Muscle layer of duodenum (tissue), 2 donors: Measurements from ENCODE around the gene ATL3.
"Not testable (repeated sequence)": the region's sequence is repeated elsewhere in the genome, so short reads cannot be mapped to it uniquely, and the experiment has no call there.

ENCODE experiments used
- H3K27ac ChIP-seq: one replicate; pipeline ENCODE4 v1.7.0; 2013; ENCODE audit warnings: mild to moderate bottlenecking, low read length
- H3K27me3 ChIP-seq: one replicate; pipeline ENCODE4 v1.7.0; 2013; ENCODE audit warnings: low read depth, mild to moderate bottlenecking, control low read depth, low read length
- H3K36me3 ChIP-seq, 2 donors: one replicate each; pipeline ENCODE4 v1.7.0; 2013; ENCODE audit warnings: low read length in 2 of 2, control low read depth in 1 of 2, mild to moderate bottlenecking in 1 of 2; ENCODE audit not compliant: insufficient read depth in 2 of 2, control insufficient read depth in 1 of 2
- H3K4me1 ChIP-seq, 2 donors: one replicate each; pipeline ENCODE4 v1.7.0; 2013; ENCODE audit warnings: low read length in 2 of 2, mild to moderate bottlenecking in 2 of 2, control low read depth in 1 of 2, moderate library complexity in 1 of 2; ENCODE audit not compliant: insufficient read depth in 2 of 2, control insufficient read depth in 1 of 2
- H3K4me3 ChIP-seq, 2 donors: one replicate each; pipeline ENCODE4 v1.7.0; 2013; ENCODE audit warnings: low read length in 2 of 2, low read depth in 1 of 2, mild to moderate bottlenecking in 1 of 2
- H3K9me3 ChIP-seq, 2 donors: one replicate each; pipeline ENCODE4 v1.7.0; 2013; ENCODE audit warnings: low read length in 2 of 2, control low read depth in 1 of 2, mild to moderate bottlenecking in 1 of 2; ENCODE audit not compliant: control insufficient read depth in 1 of 2
- donor health status: healthy.

The ATL3 gene

DNA sequence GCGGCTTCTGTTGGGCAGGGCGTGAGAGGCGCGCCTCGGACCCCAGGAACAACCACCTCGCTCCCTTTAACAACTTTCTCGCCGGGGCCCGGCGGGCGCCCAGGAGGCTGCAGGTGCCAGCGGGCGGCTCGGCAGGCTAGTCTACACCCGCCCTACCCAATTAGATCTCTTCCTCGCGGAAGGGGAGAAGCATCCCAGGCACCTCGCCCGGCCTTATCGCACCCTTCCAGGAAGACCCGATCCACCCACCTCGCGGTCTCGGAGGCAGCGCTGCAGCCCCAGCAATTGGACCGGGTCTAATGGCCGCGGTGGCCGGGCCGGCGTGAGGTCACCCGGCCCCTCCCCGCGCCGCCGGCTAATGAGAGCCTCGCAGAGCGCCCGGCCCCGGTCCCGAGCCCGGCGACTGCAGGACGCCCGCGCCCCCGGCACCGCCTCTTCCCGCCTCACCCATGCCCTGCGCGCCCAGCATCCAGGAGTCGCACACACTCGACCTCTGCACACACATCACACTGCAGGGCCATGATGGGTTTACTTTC is 57.0 kb downstream of the ATL3 start, which contains the start of gene PLAAT3:
TSS of gene PLAAT3 (minus strand) at position 298 of the 536 bp plus-strand sequence. CDS start 419 bp downstream, outside the sequence.
- peaks cover 9 to 25% of the 10 kb centered on the region in 2 donors for H3K4me1 ChIP-seq
- no peaks in the 10 kb centered on the region for H3K9me3 ChIP-seq
- no peak within 1 kb of the TSS for H3K27ac ChIP-seq
- no peaks in the 10 kb centered on the region for H3K27me3 ChIP-seq
- peaks cover 0 to 2% of the 10 kb centered on the region in 2 donors for H3K36me3 ChIP-seq
- peak within 1 kb of the TSS; percentile 73 to 83 for H3K4me3 ChIP-seq

DNA sequence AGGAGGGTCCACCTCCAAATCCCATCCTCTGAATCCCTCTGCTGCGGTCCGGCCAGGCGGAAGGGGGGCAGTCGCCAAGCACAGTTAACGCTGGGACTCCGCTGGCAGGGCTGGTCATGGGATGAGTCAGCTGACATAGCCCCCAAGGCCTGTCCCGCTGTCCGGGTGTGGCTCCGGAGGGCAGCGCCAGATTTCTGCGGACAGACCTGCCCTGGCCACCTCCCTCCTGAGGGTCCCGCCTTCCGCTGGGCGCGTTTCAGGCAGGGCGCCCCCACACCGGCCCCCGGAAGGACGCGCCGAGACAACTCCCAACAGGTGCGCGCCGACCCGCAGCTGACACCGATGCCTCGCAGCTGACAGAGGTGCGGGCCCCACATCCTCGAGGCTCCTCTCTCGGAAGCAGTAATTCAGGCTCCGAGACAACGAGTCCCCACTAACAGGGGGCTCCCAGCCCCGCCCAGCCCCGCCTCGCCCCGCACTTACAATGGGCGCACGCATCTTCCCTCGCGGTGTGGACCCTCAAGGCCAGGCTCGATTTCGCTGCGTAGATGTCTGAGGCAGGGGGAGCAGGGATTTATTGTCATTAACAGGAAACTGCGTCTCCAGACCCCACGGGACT is 57.5 kb downstream of the ATL3 start:
- H3K27ac ChIP-seq: no peak overlapping the region
- H3K4me3 ChIP-seq: peak overlapping the region; percentile 73 to 83
- H3K36me3 ChIP-seq: peaks cover 0 to 6% of the 10 kb centered on the region in 2 donors
- no peaks in the 10 kb centered on the region for H3K27me3 ChIP-seq
- peaks cover 9 to 30% of the 10 kb centered on the region in 2 donors for H3K4me1 ChIP-seq
- no peaks in the 10 kb centered on the region for H3K9me3 ChIP-seq

DNA sequence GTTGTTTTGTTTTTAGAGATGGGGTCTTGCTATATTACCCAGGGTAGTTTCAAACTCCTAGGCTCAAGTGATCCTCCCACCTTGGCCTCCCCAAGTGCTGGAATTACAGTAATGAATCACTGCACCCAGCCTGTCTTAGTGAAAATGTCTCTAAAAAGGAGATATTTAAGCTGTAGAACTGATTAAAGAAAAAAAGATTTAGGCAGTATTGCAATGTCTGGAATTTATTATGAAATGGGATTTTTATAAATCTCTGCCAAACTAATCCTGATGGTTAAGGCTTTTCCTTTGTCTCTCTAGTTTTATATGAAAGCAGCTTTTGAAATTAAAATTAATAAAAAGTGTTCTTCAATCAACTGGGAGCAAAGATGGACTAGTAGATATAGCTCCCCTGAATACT is 59.0 kb downstream of the ATL3 start:
- no peak overlapping the region for H3K4me3 ChIP-seq
- peaks cover 0 to 6% of the 10 kb centered on the region in 2 donors for H3K36me3 ChIP-seq
- H3K4me1 ChIP-seq: peaks cover 9 to 30% of the 10 kb centered on the region in 2 donors
- H3K27me3 ChIP-seq: no peaks in the 10 kb centered on the region
- no peak overlapping the region for H3K27ac ChIP-seq
- H3K9me3 ChIP-seq: no peaks in the 10 kb centered on the region

DNA sequence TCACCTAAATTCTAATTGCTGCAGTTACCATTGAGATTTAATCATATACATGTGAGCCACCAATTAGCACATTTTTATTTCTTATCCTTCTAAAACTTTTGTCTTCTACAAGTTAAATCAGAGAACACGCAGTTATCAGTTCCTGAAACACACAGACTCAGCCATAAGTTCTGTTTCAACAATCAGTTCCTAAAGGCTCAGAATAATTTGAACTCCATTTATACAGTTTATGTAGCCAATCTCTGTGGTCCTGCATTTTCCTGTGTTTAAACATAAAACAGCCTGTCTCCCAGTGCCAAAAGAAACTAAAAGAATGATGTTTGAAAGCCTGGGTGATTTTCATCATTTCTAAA is 59.8 kb downstream of the ATL3 start:
- Histone ChIP-seq H3K27ac (no peak overlapping the region), H3K27me3 (no peaks in the 10 kb centered on the region), H3K4me3 (no peak overlapping the region), H3K4me1 (peaks cover 9 to 30% of the 10 kb centered on the region in 2 donors), H3K9me3 (no peaks in the 10 kb centered on the region), H3K36me3 (peaks cover 0 to 6% of the 10 kb centered on the region in 2 donors)

DNA sequence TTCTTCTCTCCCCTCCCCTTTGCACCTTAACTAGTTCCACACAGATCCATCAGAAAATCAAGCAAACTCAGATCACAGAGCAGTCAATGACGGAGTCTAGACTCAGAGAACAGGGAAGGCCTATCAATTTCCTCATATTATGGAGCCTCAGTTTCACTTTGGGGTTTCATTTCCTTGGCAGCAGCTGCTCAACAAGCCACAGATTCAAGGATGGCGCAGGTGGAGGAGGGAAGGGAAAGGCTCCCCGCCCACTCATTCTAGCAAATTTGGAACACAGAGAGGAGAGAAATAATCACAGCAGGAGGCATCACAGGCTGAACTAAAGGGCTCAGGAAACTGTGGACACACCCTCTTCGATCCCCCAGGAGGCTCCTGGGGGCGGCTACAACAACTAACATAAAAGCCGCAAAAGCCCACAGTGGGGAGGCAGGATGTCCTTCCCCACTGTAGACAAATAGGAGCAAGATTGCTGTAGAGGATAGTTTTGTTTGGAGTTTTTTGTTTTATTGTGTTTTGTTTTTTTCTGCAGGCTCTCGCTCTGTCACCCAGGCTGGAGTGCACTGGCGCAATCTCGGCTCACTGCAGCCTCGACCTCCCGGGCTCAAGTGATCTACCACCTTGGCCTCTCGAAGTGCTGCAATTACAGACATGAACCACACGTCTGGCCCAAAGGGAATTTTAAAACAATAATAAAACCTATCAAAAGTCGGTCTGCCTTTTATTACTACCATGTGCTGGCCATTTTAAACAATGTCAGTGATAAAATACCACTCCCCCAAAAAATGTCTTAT is 60.4 kb downstream of the ATL3 start:
- H3K4me1 ChIP-seq: peaks cover 9 to 30% of the 10 kb centered on the region in 2 donors
- peak overlapping the region; percentile 3 for H3K27ac ChIP-seq
- H3K4me3 ChIP-seq: no peak overlapping the region
- no peaks in the 10 kb centered on the region for H3K27me3 ChIP-seq
- no peaks in the 10 kb centered on the region for H3K9me3 ChIP-seq
- peaks cover 0 to 8% of the 10 kb centered on the region in 2 donors for H3K36me3 ChIP-seq

DNA sequence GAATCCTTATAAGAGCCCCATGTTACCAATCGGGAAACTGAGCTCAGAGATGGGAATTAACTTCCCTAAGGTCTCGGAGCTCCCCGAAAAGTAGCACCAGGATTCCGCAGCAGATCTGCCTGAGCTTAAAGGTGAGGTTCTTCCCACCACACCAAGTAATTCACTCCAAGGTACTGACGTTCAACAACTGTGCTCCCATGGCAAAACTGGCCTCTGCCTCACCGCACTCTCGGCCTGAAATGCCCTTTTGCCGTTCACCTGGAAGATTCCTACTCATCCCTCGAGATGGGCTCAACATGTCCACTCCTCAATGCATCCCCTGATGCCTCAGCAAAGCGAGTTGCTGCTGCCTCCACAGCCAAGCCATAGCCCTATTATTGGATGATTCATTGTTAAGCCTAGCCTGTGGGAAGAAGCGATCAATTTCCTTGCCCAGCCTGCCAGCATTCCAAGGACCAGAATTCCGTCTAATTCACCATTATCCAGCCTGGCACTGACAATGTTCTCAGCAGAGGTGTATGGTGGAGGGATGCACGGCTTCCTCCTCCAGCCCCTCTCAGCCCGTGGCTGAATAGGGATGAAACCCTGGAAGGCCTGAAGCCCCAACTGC is 61.1 kb downstream of the ATL3 start:
- H3K27me3 ChIP-seq: no peaks in the 10 kb centered on the region
- peak overlapping the region; percentile 3 for H3K27ac ChIP-seq
- H3K4me3 ChIP-seq: no peak overlapping the region
- no peaks in the 10 kb centered on the region for H3K9me3 ChIP-seq
- peaks cover 9 to 30% of the 10 kb centered on the region in 2 donors for H3K4me1 ChIP-seq
- H3K36me3 ChIP-seq: peaks cover 0 to 10% of the 10 kb centered on the region in 2 donors

DNA sequence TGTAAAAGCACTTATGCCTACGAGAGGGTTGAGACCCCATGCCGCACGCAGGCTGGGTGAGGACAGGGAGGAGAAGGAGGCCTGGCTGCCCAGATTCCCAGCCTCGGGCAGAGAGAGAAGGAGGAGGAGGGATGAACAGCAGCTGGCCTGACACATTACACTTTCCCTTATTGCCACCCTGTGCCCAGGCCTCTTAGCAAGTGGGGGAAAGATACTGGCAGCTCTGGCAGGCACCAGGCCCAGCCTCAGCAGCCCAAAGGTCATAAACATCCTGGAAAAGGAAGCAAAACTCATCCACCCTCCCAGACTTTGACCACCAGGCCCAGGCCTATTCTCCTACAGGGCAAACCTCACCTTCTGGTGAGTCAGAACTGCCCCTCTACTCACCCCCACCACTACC is 61.6 kb downstream of the ATL3 start:
- H3K27me3 ChIP-seq: no peaks in the 10 kb centered on the region
- peaks cover 0 to 10% of the 10 kb centered on the region in 2 donors for H3K36me3 ChIP-seq
- no peak overlapping the region for H3K4me3 ChIP-seq
- H3K27ac ChIP-seq: peak overlapping the region; percentile 3
- H3K4me1 ChIP-seq: peaks cover 9 to 30% of the 10 kb centered on the region in 2 donors
- H3K9me3 ChIP-seq: no peaks in the 10 kb centered on the region

DNA sequence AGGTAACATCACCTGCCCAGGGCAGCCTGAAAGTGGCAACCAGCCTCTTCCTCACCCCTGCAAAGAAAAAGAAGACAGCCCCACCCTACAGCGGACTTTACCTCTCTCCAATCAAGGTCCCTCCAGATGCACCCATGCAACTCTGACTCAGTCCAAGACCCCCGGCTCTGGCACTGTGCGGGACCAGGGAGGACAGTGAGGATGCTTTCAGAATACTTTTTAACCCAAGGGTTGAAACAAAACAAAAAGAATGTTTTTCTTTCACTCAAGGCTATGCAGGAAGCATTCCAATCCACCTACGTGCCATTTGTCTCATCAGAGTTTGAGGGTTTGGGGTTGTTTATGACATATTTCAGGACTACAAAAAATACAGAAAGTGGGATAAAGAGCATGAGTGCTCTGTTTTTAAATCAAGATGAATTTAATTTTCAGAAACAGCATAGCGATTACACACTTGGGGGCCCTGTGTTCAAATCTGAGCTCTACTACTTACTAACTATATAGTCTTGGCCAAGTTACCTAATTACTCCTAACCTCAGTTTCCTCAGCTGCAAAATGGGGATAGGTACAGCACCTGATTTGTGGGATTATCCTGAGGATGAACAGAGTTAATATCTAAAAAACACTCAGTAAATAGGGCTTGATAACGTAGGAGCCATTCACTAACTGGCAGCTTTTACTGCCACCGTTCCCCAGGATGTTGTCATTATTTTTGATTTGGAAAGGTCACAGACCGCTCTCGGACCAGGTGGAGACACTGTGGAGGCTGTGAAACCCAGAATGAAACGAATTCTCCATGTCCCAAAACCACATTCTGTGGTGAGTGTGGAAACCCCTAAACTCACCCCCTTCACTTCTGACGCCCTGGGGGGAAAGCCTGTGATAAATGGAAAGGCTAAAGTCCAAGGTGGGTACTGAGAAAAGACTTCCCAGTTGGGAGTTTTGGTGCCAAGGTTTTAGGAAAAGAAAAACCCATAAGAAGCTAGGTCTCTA is 62.5 kb downstream of the ATL3 start:
- Histone ChIP-seq H3K36me3 (peaks cover 0 to 10% of the 10 kb centered on the region in 2 donors), H3K27ac (peak overlapping the region; percentile 3), H3K27me3 (no peaks in the 10 kb centered on the region), H3K4me3 (no peak overlapping the region), H3K9me3 (no peaks in the 10 kb centered on the region), H3K4me1 (peaks cover 9 to 25% of the 10 kb centered on the region in 2 donors)

DNA sequence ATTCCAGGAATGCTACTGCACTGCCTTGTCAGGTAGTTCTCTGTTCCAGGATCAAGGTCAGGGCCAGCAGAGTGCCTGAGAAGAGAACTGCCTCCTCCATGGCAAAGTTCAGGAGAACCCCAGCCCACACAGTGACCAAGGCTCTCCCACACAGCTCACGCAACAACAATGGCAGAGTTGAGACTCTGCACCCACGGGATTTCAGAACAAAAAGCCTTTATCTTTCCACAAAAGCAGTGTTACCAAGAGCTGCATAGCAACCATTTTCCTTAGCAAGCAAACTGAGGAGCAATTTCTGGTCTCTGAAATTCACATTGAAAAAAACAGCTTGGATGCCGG is 68.0 kb downstream of the ATL3 start:
- peaks cover 0 to 6% of the 10 kb centered on the region in 2 donors for H3K36me3 ChIP-seq
- no peak overlapping the region for H3K4me3 ChIP-seq
- H3K27ac ChIP-seq: no peak overlapping the region
- H3K27me3 ChIP-seq: no peaks in the 10 kb centered on the region
- peaks cover 0 to 9% of the 10 kb centered on the region in 2 donors for H3K4me1 ChIP-seq
- no peaks in the 10 kb centered on the region for H3K9me3 ChIP-seq

DNA sequence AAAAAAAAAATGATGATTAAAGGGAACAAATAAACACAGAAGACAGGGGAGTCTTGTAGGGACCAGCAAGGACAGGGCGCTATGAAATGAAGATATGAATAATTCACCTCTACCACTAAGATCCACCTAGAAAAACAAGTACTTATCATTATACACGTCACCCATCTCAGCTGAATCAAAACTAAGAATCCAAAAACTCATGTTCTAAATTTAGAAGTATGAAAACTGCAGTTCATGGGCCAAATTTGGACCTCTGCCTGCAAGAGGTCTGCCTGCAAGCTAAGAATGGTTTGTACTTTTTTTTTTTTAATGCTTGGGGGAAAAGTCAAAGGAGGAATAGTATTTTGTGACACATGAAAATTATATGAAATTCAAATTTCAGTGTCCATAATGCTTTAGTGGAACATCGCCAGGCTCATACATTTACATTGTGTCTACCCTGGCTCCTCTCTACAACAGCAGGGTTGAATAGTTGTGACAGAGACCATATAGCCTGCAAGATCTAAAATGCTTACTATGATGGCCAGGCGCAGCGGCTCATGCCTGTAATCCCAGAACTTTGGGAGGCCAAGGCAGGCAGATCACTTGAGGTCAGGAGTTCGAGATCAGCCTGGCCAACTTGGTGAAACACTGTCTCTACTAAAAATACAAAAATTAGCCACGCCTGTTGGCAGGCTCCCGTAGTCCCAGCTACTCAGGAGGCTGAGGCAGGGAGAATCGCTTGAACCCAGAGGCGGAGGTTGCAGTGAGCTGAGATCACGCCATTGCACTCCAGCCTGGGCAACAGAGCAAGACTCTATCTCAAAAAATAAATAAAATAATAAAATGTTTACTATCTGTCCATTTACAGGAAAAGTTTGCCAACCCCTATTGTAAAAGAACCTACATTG is 68.6 kb downstream of the ATL3 start:
- H3K9me3 ChIP-seq, H3K27me3 ChIP-seq, H3K4me1 ChIP-seq, H3K4me3 ChIP-seq, H3K27ac ChIP-seq: not testable (repeated sequence)
- H3K36me3 ChIP-seq: peaks cover 0 to 12% of the 10 kb centered on the region in 2 donors
